ENCODE data around the gene DNAJC10. TPM values are rescaled to one million over a fixed set of nuclear protein-coding genes. Genes with fewer than 3 reads are reported as not detected.

DNAJC10 gene
- total RNA-seq, 2 experiments from 2014 or later = 34.0 to 34.1 TPM

GRCh38 chr2:182716650-182716979 is 558 bp downstream of the DNAJC10 start:
- Histone ChIP-seq H3K4me3 (ENCODE audit: low read length) (peak overlapping the region; percentile 89), H3K36me3 (ENCODE audit: insufficient read depth, low read length) (peaks cover 7% of the 10 kb centered on the region), H3K4me1 (ENCODE audit: insufficient read depth, low read length) (peaks cover 5% of the 10 kb centered on the region), H3K27me3 (ENCODE audit: control insufficient read depth in 1 of 2, insufficient read depth in 2 of 2, low read length in 2 of 2) (no peaks in the 10 kb centered on the region), H3K27ac (ENCODE audit: low read depth in 1 of 2, low read length in 2 of 2) (peak overlapping the region; percentile 65 to 69), H3K9me3 (ENCODE audit: control insufficient read depth in 1 of 2, insufficient read depth in 1 of 2, low read length in 2 of 2) (no peaks in the 10 kb centered on the region)
- CTCF ChIA-PET = interaction anchor here (1.2 kb wide), 1 partner anchor 50 kb away, joined by 5 read pairs; no protein-coding TSS in a partner anchor
- no peaks in the 10 kb centered on the region for H3K9me3 Mint-ChIP-seq
- POLR2A ChIA-PET = interaction anchor here (1.0 kb wide), 1 partner anchor 352 kb away, joined by 3 read pairs; no protein-coding TSS in a partner anchor
- no peaks in the 10 kb centered on the region for H3K27me3 Mint-ChIP-seq
- H3K4me1 Mint-ChIP-seq (ENCODE audit: low read depth) = no peaks in the 10 kb centered on the region
- peaks cover 10% of the 10 kb centered on the region for H3K36me3 Mint-ChIP-seq (ENCODE audit: low read depth)
- H3K4me3 Mint-ChIP-seq = no peak overlapping the region
- intact Hi-C loops (cut with DNase I, micrococcal nuclease) = loop anchor here (2.0 to 10.0 kb wide), 5 partner anchors 49 to 1732 kb away; partner anchors contain the start of genes NCKAP1 (in 2 of the 2), NUP35 (in 1 of the 2) and UBE2E3 (in 1 of the 2)
- no peak for ATAC-seq (ENCODE audit: poor library complexity)
- peak in 1 of 14 experiments; percentile 33 for DNase-seq
- H3K27ac Mint-ChIP-seq = no peak overlapping the region
- TF ChIP-seq, protein P1, sequence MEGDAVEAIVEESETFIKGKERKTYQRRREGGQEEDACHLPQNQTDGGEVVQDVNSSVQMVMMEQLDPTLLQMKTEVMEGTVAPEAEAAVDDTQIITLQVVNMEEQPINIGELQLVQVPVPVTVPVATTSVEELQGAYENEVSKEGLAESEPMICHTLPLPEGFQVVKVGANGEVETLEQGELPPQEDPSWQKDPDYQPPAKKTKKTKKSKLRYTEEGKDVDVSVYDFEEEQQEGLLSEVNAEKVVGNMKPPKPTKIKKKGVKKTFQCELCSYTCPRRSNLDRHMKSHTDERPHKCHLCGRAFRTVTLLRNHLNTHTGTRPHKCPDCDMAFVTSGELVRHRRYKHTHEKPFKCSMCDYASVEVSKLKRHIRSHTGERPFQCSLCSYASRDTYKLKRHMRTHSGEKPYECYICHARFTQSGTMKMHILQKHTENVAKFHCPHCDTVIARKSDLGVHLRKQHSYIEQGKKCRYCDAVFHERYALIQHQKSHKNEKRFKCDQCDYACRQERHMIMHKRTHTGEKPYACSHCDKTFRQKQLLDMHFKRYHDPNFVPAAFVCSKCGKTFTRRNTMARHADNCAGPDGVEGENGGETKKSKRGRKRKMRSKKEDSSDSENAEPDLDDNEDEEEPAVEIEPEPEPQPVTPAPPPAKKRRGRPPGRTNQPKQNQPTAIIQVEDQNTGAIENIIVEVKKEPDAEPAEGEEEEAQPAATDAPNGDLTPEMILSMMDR (IDR thresholded peaks at IDR 0.05) = no peak

DNA sequence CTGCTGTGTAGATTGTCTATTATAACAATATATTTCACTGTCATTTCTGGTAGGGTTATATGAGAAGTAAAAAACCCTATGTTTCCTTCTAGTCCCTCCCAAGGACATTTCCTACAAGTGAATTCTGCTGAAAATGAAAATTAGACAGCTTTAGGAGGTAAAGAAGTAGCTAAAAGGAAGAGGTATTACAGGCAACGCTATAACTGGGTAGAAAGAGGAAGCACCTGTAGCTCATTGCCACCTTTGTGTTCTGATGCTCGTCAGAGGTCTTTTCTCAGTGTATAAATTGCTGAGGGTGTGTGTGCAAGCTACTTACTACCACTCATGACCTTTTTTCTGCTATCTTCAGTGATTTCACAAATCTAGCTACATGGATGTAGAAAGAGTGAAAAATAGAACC is 1.4 kb downstream of the DNAJC10 start:
- H3K4me1 Mint-ChIP-seq (ENCODE audit: low read depth) = no peaks in the 10 kb centered on the region
- Histone ChIP-seq H3K9me3 (ENCODE audit: control insufficient read depth in 1 of 2, insufficient read depth in 1 of 2, low read length in 2 of 2) (no peaks in the 10 kb centered on the region), H3K36me3 (ENCODE audit: insufficient read depth, low read length) (peaks cover 7% of the 10 kb centered on the region), H3K4me3 (ENCODE audit: low read length) (no peak overlapping the region), H3K4me1 (ENCODE audit: insufficient read depth, low read length) (peaks cover 5% of the 10 kb centered on the region), H3K27ac (ENCODE audit: low read depth in 1 of 2, low read length in 2 of 2) (no peak overlapping the region), H3K27me3 (ENCODE audit: control insufficient read depth in 1 of 2, insufficient read depth in 2 of 2, low read length in 2 of 2) (no peaks in the 10 kb centered on the region)
- H3K9me3 Mint-ChIP-seq = no peaks in the 10 kb centered on the region
- H3K36me3 Mint-ChIP-seq (ENCODE audit: low read depth) = peaks cover 10% of the 10 kb centered on the region
- ATAC-seq (ENCODE audit: poor library complexity) (no peak), DNase-seq (peak in 3 of 14 experiments; percentile 8 to 29 (median 24))
- intact Hi-C loops (cut with DNase I, micrococcal nuclease) = loop anchor here (2.0 to 10.0 kb wide), 5 partner anchors 50 to 1733 kb away; partner anchors contain the start of genes NCKAP1 (in 2 of the 2), NUP35 (in 1 of the 2) and UBE2E3 (in 1 of the 2)
- no peak overlapping the region for H3K4me3 Mint-ChIP-seq
- POLR2A ChIA-PET = no interaction called here
- CTCF ChIA-PET = interaction anchor here (1.2 kb wide), 1 partner anchor 51 kb away, joined by 5 read pairs; no protein-coding TSS in a partner anchor
- no peaks in the 10 kb centered on the region for H3K27me3 Mint-ChIP-seq
- TF ChIP-seq, protein P1 (IDR thresholded peaks at IDR 0.05) = no peak
- H3K27ac Mint-ChIP-seq = no peak overlapping the region

GRCh38 chr2:182717816-182718215 is 1.8 kb downstream of the DNAJC10 start:
- CTCF ChIA-PET = interaction anchor here (1.2 kb wide), 1 partner anchor 51 kb away, joined by 5 read pairs; no protein-coding TSS in a partner anchor
- DNase-seq = no peak

More at GRCh38 chr2:182717816-182718215, 1.8 kb downstream of the DNAJC10 start:
- Mint-ChIP-seq H3K4me1 (ENCODE audit: low read depth) (no peaks in the 10 kb centered on the region), H3K4me3 (no peak overlapping the region), H3K9me3 (no peaks in the 10 kb centered on the region), H3K27ac (no peak overlapping the region), H3K36me3 (ENCODE audit: low read depth) (peaks cover 10% of the 10 kb centered on the region), H3K27me3 (no peaks in the 10 kb centered on the region)
- H3K36me3 ChIP-seq (ENCODE audit: insufficient read depth, low read length) = peaks cover 7% of the 10 kb centered on the region
- no peak overlapping the region for H3K27ac ChIP-seq (ENCODE audit: low read depth in 1 of 2, low read length in 2 of 2)
- H3K4me3 ChIP-seq (ENCODE audit: low read length) = no peak overlapping the region
- intact Hi-C loops (cut with DNase I, micrococcal nuclease) = loop anchor here (2.0 to 10.0 kb wide), 5 partner anchors 51 to 1733 kb away; partner anchors contain the start of genes NCKAP1 (in 2 of the 2), NUP35 (in 1 of the 2) and UBE2E3 (in 1 of the 2)
- POLR2A ChIA-PET = no interaction called here
- TF ChIP-seq, protein P1 (IDR thresholded peaks at IDR 0.05) = no peak
- H3K4me1 ChIP-seq (ENCODE audit: insufficient read depth, low read length) = peaks cover 5% of the 10 kb centered on the region
- H3K27me3 ChIP-seq (ENCODE audit: control insufficient read depth in 1 of 2, insufficient read depth in 2 of 2, low read length in 2 of 2) = no peaks in the 10 kb centered on the region
- H3K9me3 ChIP-seq (ENCODE audit: control insufficient read depth in 1 of 2, insufficient read depth in 1 of 2, low read length in 2 of 2) = no peaks in the 10 kb centered on the region
- no peak for ATAC-seq (ENCODE audit: poor library complexity)

Data from CD4-positive, alpha-beta T cell (primary cell).